ENCODE data around the gene MMP26.
"Not testable (repeated sequence)": the region's sequence is repeated elsewhere in the genome, so short reads cannot be mapped to it uniquely, and the experiment has no call there.

- not testable (repeated sequence) for TF ChIP-seq CTCF (conservative IDR thresholded peaks at IDR 0.05 in 1 of 2, IDR thresholded peaks at IDR 0.05 in 1 of 2; ENCODE audit: low read depth in 1 of 2, low read length in 2 of 2); EZH2 (IDR thresholded peaks at IDR 0.05; ENCODE audit: low read length, missing control alignments)
These were observed 18.3 kb downstream of the MMP26 start for GRCh38 chr11:4722616-4723534.

All from fibroblast of lung (primary cell).